Lower leg skin (tissue), 4 donors: ENCODE data around the gene PLA2G4E. TPM values are rescaled to one million over a fixed set of nuclear protein-coding genes. Genes with fewer than 3 reads are reported as not detected.

Experiments
- DNase-seq, 2 donors: peaks; one replicate each; pipeline ENCODE4 v3.0.0-alpha.2; 2019; ENCODE audit warnings: low spot score in 2 of 2
- H3K4me3 ChIP-seq: fragments of 200-600 bp; sonication (generic); 2 replicates; pipeline ENCODE4 v1.5.1; 2017; ENCODE audit warnings: mild to moderate bottlenecking, low read depth; ENCODE audit not compliant: poor library complexity, severe bottlenecking
- POLR2A ChIP-seq, 2 donors: fragments of 450-650 bp; IDR thresholded peaks; one replicate each; pipeline ENCODE4 v1.6.1; 2016 to 2017; ENCODE audit warnings: antibody characterized with exemption in 2 of 2, mild to moderate bottlenecking in 1 of 2, moderate library complexity in 1 of 2
- WGBS, 2 donors: methylation state at CpG; one replicate each; pipeline ENCODE4 v1.1.5; 2018; 5-methylcytosine and 5-hydroxymethylcytosine counted together
- intact Hi-C: fragments of 100-400 bp; cut with DNase I; formaldehyde crosslinking; loops from one replicate; pipeline ENCODE4 v1.15.0; 2023; ENCODE audit warnings: low total_unique reads
- total RNA-seq, 4 donors: library from RNA; depleted of rRNA; stranded (reverse); fragments of >200 nt; gene quantifications; one replicate each; pipeline ENCODE4 v1.1.0, GENCODE V29; 2016
- TF ChIP-seq, protein P1 (sequence below), 3 donors: fragments of 450-650 bp; IDR thresholded peaks; one replicate each; pipeline ENCODE4 v1.5.1; 2016; ENCODE audit warnings: antibody characterized with exemption in 3 of 3, mild to moderate bottlenecking in 3 of 3, moderate library complexity in 2 of 3

The PLA2G4E gene
- total RNA-seq, 4 donors from 2014 or later, result 49.8 to 67.2 (median 51.5) TPM

DNA sequence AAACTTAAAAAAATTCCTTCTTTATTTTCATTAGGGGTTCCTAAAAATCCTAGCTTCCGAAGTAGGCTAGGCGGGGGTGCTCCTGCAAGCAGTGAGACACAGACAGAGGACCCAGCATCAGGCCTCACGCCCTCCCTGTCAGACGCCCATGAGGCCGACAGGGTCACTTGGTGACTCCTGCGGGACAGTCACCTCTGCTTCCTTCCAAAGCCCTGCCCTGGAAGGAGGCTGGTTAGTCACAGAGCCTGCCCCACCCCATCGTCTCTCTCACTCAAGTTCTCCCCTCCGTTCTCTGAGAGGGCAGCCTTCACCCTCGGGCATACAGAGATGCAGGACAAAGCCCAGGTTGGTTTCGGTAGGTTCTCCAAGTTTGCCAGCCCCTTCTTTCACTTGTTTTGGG lies 87.1 kb downstream of the PLA2G4E start:
- intact Hi-C loops, result no loop called here
- no peak overlapping the region for H3K4me3 ChIP-seq
- DNase-seq, result no peak
- WGBS, 2 donors, result 29 to 33% methylated on average over 10 of the region's 10 CpGs
- TF ChIP-seq, protein P1, sequence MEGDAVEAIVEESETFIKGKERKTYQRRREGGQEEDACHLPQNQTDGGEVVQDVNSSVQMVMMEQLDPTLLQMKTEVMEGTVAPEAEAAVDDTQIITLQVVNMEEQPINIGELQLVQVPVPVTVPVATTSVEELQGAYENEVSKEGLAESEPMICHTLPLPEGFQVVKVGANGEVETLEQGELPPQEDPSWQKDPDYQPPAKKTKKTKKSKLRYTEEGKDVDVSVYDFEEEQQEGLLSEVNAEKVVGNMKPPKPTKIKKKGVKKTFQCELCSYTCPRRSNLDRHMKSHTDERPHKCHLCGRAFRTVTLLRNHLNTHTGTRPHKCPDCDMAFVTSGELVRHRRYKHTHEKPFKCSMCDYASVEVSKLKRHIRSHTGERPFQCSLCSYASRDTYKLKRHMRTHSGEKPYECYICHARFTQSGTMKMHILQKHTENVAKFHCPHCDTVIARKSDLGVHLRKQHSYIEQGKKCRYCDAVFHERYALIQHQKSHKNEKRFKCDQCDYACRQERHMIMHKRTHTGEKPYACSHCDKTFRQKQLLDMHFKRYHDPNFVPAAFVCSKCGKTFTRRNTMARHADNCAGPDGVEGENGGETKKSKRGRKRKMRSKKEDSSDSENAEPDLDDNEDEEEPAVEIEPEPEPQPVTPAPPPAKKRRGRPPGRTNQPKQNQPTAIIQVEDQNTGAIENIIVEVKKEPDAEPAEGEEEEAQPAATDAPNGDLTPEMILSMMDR (IDR thresholded peaks at IDR 0.05), result no peak
- no peak for TF ChIP-seq POLR2A (IDR thresholded peaks at IDR 0.05)

DNA sequence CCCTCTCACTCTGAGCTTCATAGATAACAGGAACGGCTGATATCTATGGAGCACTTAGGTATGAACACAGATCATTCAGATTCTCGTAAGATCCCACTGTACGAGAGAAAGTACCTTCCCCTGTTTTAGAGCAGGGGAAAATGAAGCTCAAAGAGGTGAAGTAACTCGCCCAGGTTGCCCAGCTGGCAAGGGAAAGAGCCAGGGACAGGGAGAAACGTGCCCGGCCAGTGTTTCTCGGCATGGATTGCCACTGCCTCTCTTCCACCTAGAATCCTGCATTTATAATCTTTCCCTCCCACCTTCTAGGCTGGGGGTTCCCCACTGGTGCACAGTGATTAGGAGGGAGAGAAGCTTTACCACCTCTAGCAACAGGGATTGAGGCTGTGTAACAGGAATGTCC lies 87.5 kb downstream of the PLA2G4E start:
- TF ChIP-seq, protein P1 (IDR thresholded peaks at IDR 0.05), result no peak
- TF ChIP-seq POLR2A (IDR thresholded peaks at IDR 0.05), result no peak
- H3K4me3 ChIP-seq, result no peak overlapping the region
- 45 to 48% methylated on average over 7 of the region's 7 CpGs for WGBS, 2 donors
- intact Hi-C loops, result no loop called here
- DNase-seq, result no peak

- no peak for DNase-seq
- intact Hi-C loops, result no loop called here
- TF ChIP-seq POLR2A (IDR thresholded peaks at IDR 0.05), result no peak
- TF ChIP-seq, protein P1 (IDR thresholded peaks at IDR 0.05), result no peak
- WGBS, 2 donors, result 58 to 60% methylated on average over 16 of the region's 16 CpGs
- no peak overlapping the region for H3K4me3 ChIP-seq
Measured at GRCh38 chr15:41932511-41933289, 88.1 kb downstream of the PLA2G4E start.

GRCh38 chr15:41932101-41932500 lies 88.7 kb downstream of the PLA2G4E start:
- no peak for DNase-seq
- TF ChIP-seq, protein P1 (IDR thresholded peaks at IDR 0.05), result no peak
- no peak for TF ChIP-seq POLR2A (IDR thresholded peaks at IDR 0.05)
- no peak overlapping the region for H3K4me3 ChIP-seq
- intact Hi-C loops, result no loop called here
- 91 to 92% methylated on average over 9 of the region's 9 CpGs for WGBS, 2 donors

Other genes with a start within 250 kb of the PLA2G4E start
- gene MAPKBP1, start 246.6 kb downstream of the PLA2G4E start, total RNA-seq, result 10 to 100 TPM; 35.3 to 64.4 (median 47.7) TPM
- gene JMJD7, start 192.9 kb downstream of the PLA2G4E start, total RNA-seq, result 10 to 100 TPM; 40.7 to 61.6 (median 47.1) TPM
- 10 to 100 TPM; 62.0 to 90.3 (median 86.5) TPM for gene PLA2G4B, start 182.2 kb downstream of the PLA2G4E start, total RNA-seq
- 1 to 10 TPM; 1.3 to 3.3 (median 2.0) TPM for gene SPTBN5, start 127.0 kb downstream of the PLA2G4E start, total RNA-seq
- gene EHD4, start 48.5 kb downstream of the PLA2G4E start, total RNA-seq, result 10 to 100 TPM; 19.6 to 27.3 (median 23.3) TPM
- gene PLA2G4D, start 73.5 kb upstream of the PLA2G4E start, total RNA-seq, result 10 to 100 TPM; 22.0 to 51.6 (median 29.2) TPM
- 100 to 1,000 TPM; 117 to 176 (median 170) TPM for gene PLA2G4F, start 135.6 kb upstream of the PLA2G4E start, total RNA-seq
- 10 to 100 TPM; 41.8 to 64.6 (median 51.5) TPM for gene VPS39, start 187.3 kb upstream of the PLA2G4E start, total RNA-seq